Breast epithelium (tissue), 3 donors: Measurements from ENCODE around the gene AAGAB.

Experiments used
- CTCF ChIP-seq, 3 donors: fragments of 450-650 bp; IDR thresholded peaks; one replicate each; pipeline ENCODE4 v1.5.1; 2016 to 2017; ENCODE audit warnings: antibody characterized with exemption in 3 of 3, mild to moderate bottlenecking in 3 of 3, moderate library complexity in 3 of 3
- POLR2A ChIP-seq: fragments of 450-650 bp; IDR thresholded peaks from one replicate; pipeline ENCODE4 v1.6.1; 2016; ENCODE audit warnings: antibody characterized with exemption, mild to moderate bottlenecking, moderate library complexity
- POLR2AphosphoS5 ChIP-seq, 3 donors: sonication (generic); formaldehyde crosslinking; IDR thresholded peaks; one replicate each; pipeline ENCODE4 v1.6.1; 2017; ENCODE audit warnings: antibody characterized with exemption in 3 of 3

GRCh38 chr15:67173005-67173404 lies 81.5 kb downstream of the AAGAB start:
- TF ChIP-seq POLR2AphosphoS5 (IDR thresholded peaks at IDR 0.05), result no peak
- no peak for TF ChIP-seq CTCF (IDR thresholded peaks at IDR 0.05)
- no peak for TF ChIP-seq POLR2A
